ENCODE measurements around the gene FANCG. TPM values are rescaled to one million over a fixed set of nuclear protein-coding genes. Genes with fewer than 3 reads are reported as not detected.

Gene FANCG
- total RNA-seq, 2 experiments from 2014 or later: 109 to 118 TPM

GRCh38 chr9:35029241-35029640, 50.5 kb downstream of the FANCG start:
- H3K4me1 Mint-ChIP-seq (ENCODE audit: low read depth): peaks cover 10% of the 10 kb centered on the region
- H3K27me3 Mint-ChIP-seq (ENCODE audit: low read depth): no peaks in the 10 kb centered on the region
- no peak overlapping the region for H3K4me3 Mint-ChIP-seq
- DNase-seq: no peak
- no peaks in the 10 kb centered on the region for H3K9me3 Mint-ChIP-seq
- intact Hi-C loops (cut with micrococcal nuclease): no loop called here
- H3K36me3 Mint-ChIP-seq (ENCODE audit: low read depth): peaks cover 1% of the 10 kb centered on the region
- CTCF ChIA-PET: interaction anchor here (0.5 to 3.8 kb wide), 3 partner anchors 23 to 506 kb away, joined by 3 to 13 read pairs (median 4); no protein-coding TSS in a partner anchor
- H3K27ac Mint-ChIP-seq: no peak overlapping the region

GRCh38 chr9:35028341-35028740, 51.4 kb downstream of the FANCG start:
- DNase-seq: no peak
- intact Hi-C loops (cut with micrococcal nuclease): no loop called here
- H3K27ac Mint-ChIP-seq: no peak overlapping the region
- CTCF ChIA-PET: interaction anchor here (0.6 to 3.8 kb wide), 2 partner anchors 23 to 36 kb away, joined by 3 to 13 read pairs; no protein-coding TSS in a partner anchor
- H3K27me3 Mint-ChIP-seq (ENCODE audit: low read depth): no peaks in the 10 kb centered on the region
- no peaks in the 10 kb centered on the region for H3K9me3 Mint-ChIP-seq
- H3K36me3 Mint-ChIP-seq (ENCODE audit: low read depth): peaks cover 3% of the 10 kb centered on the region
- no peak overlapping the region for H3K4me3 Mint-ChIP-seq
- peaks cover 16% of the 10 kb centered on the region for H3K4me1 Mint-ChIP-seq (ENCODE audit: low read depth)

- no peak overlapping the region for H3K27ac Mint-ChIP-seq
- H3K9me3 Mint-ChIP-seq: no peaks in the 10 kb centered on the region
- intact Hi-C loops (cut with micrococcal nuclease): no loop called here
- H3K27me3 Mint-ChIP-seq (ENCODE audit: low read depth): no peaks in the 10 kb centered on the region
- H3K4me1 Mint-ChIP-seq (ENCODE audit: low read depth): peaks cover 17% of the 10 kb centered on the region
- DNase-seq: no peak
- CTCF ChIA-PET: interaction anchor here (0.6 to 3.8 kb wide), 4 partner anchors 16 to 874 kb away, joined by 3 to 13 read pairs (median 4); no protein-coding TSS in a partner anchor
- peaks cover 3% of the 10 kb centered on the region for H3K36me3 Mint-ChIP-seq (ENCODE audit: low read depth)
- H3K4me3 Mint-ChIP-seq: no peak overlapping the region
Measured at GRCh38 chr9:35027860-35028259, 51.9 kb downstream of the FANCG start.

- CTCF ChIA-PET: interaction anchor here (0.6 to 3.8 kb wide), 5 partner anchors 17 to 875 kb away, joined by 3 to 13 read pairs (median 4); no protein-coding TSS in a partner anchor
- Mint-ChIP-seq H3K9me3 (no peaks in the 10 kb centered on the region), H3K36me3 (ENCODE audit: low read depth) (peaks cover 3% of the 10 kb centered on the region), H3K27ac (no peak overlapping the region), H3K4me3 (no peak overlapping the region), H3K4me1 (ENCODE audit: low read depth) (peaks cover 17% of the 10 kb centered on the region), H3K27me3 (ENCODE audit: low read depth) (no peaks in the 10 kb centered on the region)
- no peak for DNase-seq
- intact Hi-C loops (cut with micrococcal nuclease): no loop called here
Measured at GRCh38 chr9:35027374-35027773, 52.4 kb downstream of the FANCG start.

GRCh38 chr9:35026671-35027070, 53.1 kb downstream of the FANCG start:
- H3K27ac Mint-ChIP-seq: no peak overlapping the region
- no peaks in the 10 kb centered on the region for H3K9me3 Mint-ChIP-seq
- intact Hi-C loops (cut with micrococcal nuclease): no loop called here
- peaks cover 9% of the 10 kb centered on the region for H3K36me3 Mint-ChIP-seq (ENCODE audit: low read depth)
- H3K4me3 Mint-ChIP-seq: no peak overlapping the region
- H3K27me3 Mint-ChIP-seq (ENCODE audit: low read depth): no peaks in the 10 kb centered on the region
- no peak for DNase-seq
- CTCF ChIA-PET: interaction anchor here (0.6 to 3.8 kb wide), 4 partner anchors 8 to 127 kb away, joined by 4 to 13 read pairs (median 5); no protein-coding TSS in a partner anchor
- peaks cover 17% of the 10 kb centered on the region for H3K4me1 Mint-ChIP-seq (ENCODE audit: low read depth)

Other genes starting within 250 kb of the FANCG start
- not detected for gene PHF24, start 121.7 kb downstream of the FANCG start, total RNA-seq
- gene DNAJB5, start 90.2 kb downstream of the FANCG start, total RNA-seq: 10 to 100 TPM; 11.4 to 12.0 TPM
- 100 to 1,000 TPM; 218 to 226 TPM for gene VCP, start 7.3 kb downstream of the FANCG start, total RNA-seq
- 10 to 100 TPM; 22.8 to 23.7 TPM for gene PIGO, start 16.6 kb upstream of the FANCG start, total RNA-seq
- 100 to 1,000 TPM; 165 to 168 TPM for gene STOML2, start 23.2 kb upstream of the FANCG start, total RNA-seq
- gene ATOSB, start 35.9 kb upstream of the FANCG start, total RNA-seq: 1 to 10 TPM; 3.4 to 3.7 TPM
- 1 to 10 TPM; 5.4 to 6.4 TPM for gene UNC13B, start 82.1 kb upstream of the FANCG start, total RNA-seq

Measured in activated naive CD4-positive, alpha-beta T cell treated with anti-CD3 and anti-CD28 coated beads for 36 hours (primary cell).